Astrocyte (in vitro differentiated cells and primary cell): ENCODE results near the gene LCAT.

ENCODE experiments used
- CTCF ChIP-seq: IDR thresholded peaks from 2 replicates; pipeline ENCODE4 v1.5.1; 2011; ENCODE audit warnings: low read depth, mild to moderate bottlenecking, inconsistent platforms, low read length, moderate library complexity; ENCODE audit not compliant: insufficient read depth
- EZH2 ChIP-seq: IDR thresholded peaks from 2 replicates; pipeline ENCODE4 v1.6.1; 2012; ENCODE audit warnings: mild to moderate bottlenecking, low read length, inconsistent platforms; ENCODE audit not compliant: insufficient read depth

- TF ChIP-seq CTCF: no peak
- no peak for TF ChIP-seq EZH2
Observed at GRCh38 chr16:67965668-67966548, 22.0 kb upstream of the LCAT start.
